Measurements from ENCODE around the gene GINS1. TPM values are rescaled to one million over a fixed set of nuclear protein-coding genes. Genes with fewer than 3 reads are reported as not detected.
"Not testable (repeated sequence)": the region's sequence is repeated elsewhere in the genome, so short reads cannot be mapped to it uniquely, and the experiment has no call there.

GINS1 gene
- total RNA-seq, 1 donor from 2014 or later: 15.5 TPM

GRCh38 chr20:25394276-25394675 lies 13.2 kb upstream of the GINS1 start:
- no peak overlapping the region for H3K27ac Mint-ChIP-seq
- H3K4me3 Mint-ChIP-seq: no peak overlapping the region
- H3K4me1 Mint-ChIP-seq: peaks cover 25% of the 10 kb centered on the region
- no peak for TF ChIP-seq CTCF (IDR thresholded peaks at IDR 0.05; ENCODE audit: unreplicated experiment)
- peaks cover under 1% of the 10 kb centered on the region for H3K36me3 Mint-ChIP-seq
- H3K27me3 Mint-ChIP-seq (ENCODE audit: low read depth): no peaks in the 10 kb centered on the region
- DNase-seq (ENCODE audit: low spot score in 2 of 2, unreplicated experiment in 2 of 2): no peak
- no peaks in the 10 kb centered on the region for H3K9me3 Mint-ChIP-seq

- peaks cover 21% of the 10 kb centered on the region for H3K4me1 Mint-ChIP-seq
- no peak for DNase-seq (ENCODE audit: low spot score in 2 of 2, unreplicated experiment in 2 of 2)
- no peak overlapping the region for H3K27ac Mint-ChIP-seq
- H3K9me3 Mint-ChIP-seq: no peaks in the 10 kb centered on the region
- H3K27me3 Mint-ChIP-seq (ENCODE audit: low read depth): no peaks in the 10 kb centered on the region
- H3K4me3 Mint-ChIP-seq: no peak overlapping the region
- no peaks in the 10 kb centered on the region for H3K36me3 Mint-ChIP-seq
- no peak for TF ChIP-seq CTCF (IDR thresholded peaks at IDR 0.05; ENCODE audit: unreplicated experiment)
Observed at GRCh38 chr20:25394996-25395395, 12.5 kb upstream of the GINS1 start.

DNA sequence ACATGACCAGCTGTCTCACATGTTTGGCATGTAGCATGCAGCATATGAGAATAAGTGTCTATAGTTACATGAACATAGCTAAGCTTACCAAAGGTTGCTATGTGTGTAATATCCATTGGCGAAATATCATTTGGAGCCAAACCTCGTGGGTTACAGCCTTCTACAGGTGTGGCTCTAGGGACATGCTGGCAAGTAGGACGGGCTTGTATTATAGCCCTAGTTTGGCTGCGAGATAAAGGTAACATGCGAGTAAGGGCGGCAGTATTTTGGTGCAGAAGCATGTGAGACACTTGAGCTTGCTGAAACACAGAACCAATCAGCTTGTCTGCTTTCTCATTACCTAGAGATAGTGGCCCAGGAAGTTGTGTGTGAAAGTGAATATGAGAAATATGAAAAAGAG lies 10.4 kb upstream of the GINS1 start:
- DNase-seq (ENCODE audit: low spot score in 2 of 2, unreplicated experiment in 2 of 2): no peak
- H3K36me3 Mint-ChIP-seq: no peaks in the 10 kb centered on the region
- peaks cover 4% of the 10 kb centered on the region for H3K9me3 Mint-ChIP-seq
- no peak for TF ChIP-seq CTCF (IDR thresholded peaks at IDR 0.05; ENCODE audit: unreplicated experiment)
- H3K4me3 Mint-ChIP-seq: no peak overlapping the region
- peaks cover 19% of the 10 kb centered on the region for H3K4me1 Mint-ChIP-seq
- H3K27ac Mint-ChIP-seq: no peak overlapping the region
- H3K27me3 Mint-ChIP-seq (ENCODE audit: low read depth): no peaks in the 10 kb centered on the region

GRCh38 chr20:25397821-25398220 lies 9.7 kb upstream of the GINS1 start:
- DNase-seq (ENCODE audit: low spot score in 2 of 2, unreplicated experiment in 2 of 2): no peak
- peaks cover 19% of the 10 kb centered on the region for H3K4me1 Mint-ChIP-seq
- peaks cover 4% of the 10 kb centered on the region for H3K36me3 Mint-ChIP-seq
- TF ChIP-seq CTCF (IDR thresholded peaks at IDR 0.05; ENCODE audit: unreplicated experiment): no peak
- no peaks in the 10 kb centered on the region for H3K27me3 Mint-ChIP-seq (ENCODE audit: low read depth)
- H3K27ac Mint-ChIP-seq: no peak overlapping the region
- H3K4me3 Mint-ChIP-seq: no peak overlapping the region
- peaks cover 9% of the 10 kb centered on the region for H3K9me3 Mint-ChIP-seq

- DNase-seq (ENCODE audit: low spot score in 2 of 2, unreplicated experiment in 2 of 2): no peak
- TF ChIP-seq CTCF (IDR thresholded peaks at IDR 0.05; ENCODE audit: unreplicated experiment): no peak
- Mint-ChIP-seq H3K27ac (no peak overlapping the region), H3K36me3 (peaks cover 4% of the 10 kb centered on the region), H3K9me3 (peaks cover 14% of the 10 kb centered on the region), H3K27me3 (ENCODE audit: low read depth) (no peaks in the 10 kb centered on the region), H3K4me1 (peaks cover 19% of the 10 kb centered on the region), H3K4me3 (no peak overlapping the region)
Observed at GRCh38 chr20:25398376-25399036, 9.0 kb upstream of the GINS1 start.

DNA sequence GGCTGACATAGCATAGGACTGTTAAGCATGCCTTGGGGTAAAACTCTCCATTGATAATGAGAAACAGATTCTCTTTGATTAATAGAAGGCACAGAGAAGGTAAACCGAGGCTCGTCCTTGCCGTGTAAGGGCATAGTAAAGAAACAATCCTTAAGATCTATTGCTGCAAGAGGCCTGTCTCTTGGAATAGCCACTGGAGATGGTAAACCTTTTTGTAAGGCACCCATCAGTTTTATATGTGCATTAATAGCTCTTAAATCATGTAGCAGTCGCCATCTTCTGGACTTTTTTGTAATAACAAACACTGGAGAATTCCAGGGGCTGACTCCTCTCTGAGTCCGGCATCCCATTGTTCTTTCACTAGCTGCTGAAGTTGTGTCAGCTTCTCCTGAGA lies 8.4 kb upstream of the GINS1 start:
- peaks cover 19% of the 10 kb centered on the region for H3K4me1 Mint-ChIP-seq
- H3K36me3 Mint-ChIP-seq: peaks cover 4% of the 10 kb centered on the region
- peaks cover 17% of the 10 kb centered on the region for H3K9me3 Mint-ChIP-seq
- H3K27ac Mint-ChIP-seq: no peak overlapping the region
- no peaks in the 10 kb centered on the region for H3K27me3 Mint-ChIP-seq (ENCODE audit: low read depth)
- no peak overlapping the region for H3K4me3 Mint-ChIP-seq
- TF ChIP-seq CTCF (IDR thresholded peaks at IDR 0.05; ENCODE audit: unreplicated experiment): peak; percentile 38
- DNase-seq (ENCODE audit: low spot score in 2 of 2, unreplicated experiment in 2 of 2): no peak

- not testable (repeated sequence) for DNase-seq (ENCODE audit: low spot score in 2 of 2, unreplicated experiment in 2 of 2); H3K36me3 Mint-ChIP-seq; H3K27ac Mint-ChIP-seq; H3K4me3 Mint-ChIP-seq; H3K27me3 Mint-ChIP-seq (ENCODE audit: low read depth)
- H3K9me3 Mint-ChIP-seq: peaks cover 24% of the 10 kb centered on the region
- H3K4me1 Mint-ChIP-seq: peaks cover 19% of the 10 kb centered on the region
Observed at GRCh38 chr20:25400291-25400732, 7.2 kb upstream of the GINS1 start.

Data from mesothelial cell of epicardium (in vitro differentiated cells).